Measurements from ENCODE around the gene ZRSR2.
"Not testable (repeated sequence)": the region's sequence is repeated elsewhere in the genome, so short reads cannot be mapped to it uniquely, and the experiment has no call there.

ZRSR2 gene

DNA sequence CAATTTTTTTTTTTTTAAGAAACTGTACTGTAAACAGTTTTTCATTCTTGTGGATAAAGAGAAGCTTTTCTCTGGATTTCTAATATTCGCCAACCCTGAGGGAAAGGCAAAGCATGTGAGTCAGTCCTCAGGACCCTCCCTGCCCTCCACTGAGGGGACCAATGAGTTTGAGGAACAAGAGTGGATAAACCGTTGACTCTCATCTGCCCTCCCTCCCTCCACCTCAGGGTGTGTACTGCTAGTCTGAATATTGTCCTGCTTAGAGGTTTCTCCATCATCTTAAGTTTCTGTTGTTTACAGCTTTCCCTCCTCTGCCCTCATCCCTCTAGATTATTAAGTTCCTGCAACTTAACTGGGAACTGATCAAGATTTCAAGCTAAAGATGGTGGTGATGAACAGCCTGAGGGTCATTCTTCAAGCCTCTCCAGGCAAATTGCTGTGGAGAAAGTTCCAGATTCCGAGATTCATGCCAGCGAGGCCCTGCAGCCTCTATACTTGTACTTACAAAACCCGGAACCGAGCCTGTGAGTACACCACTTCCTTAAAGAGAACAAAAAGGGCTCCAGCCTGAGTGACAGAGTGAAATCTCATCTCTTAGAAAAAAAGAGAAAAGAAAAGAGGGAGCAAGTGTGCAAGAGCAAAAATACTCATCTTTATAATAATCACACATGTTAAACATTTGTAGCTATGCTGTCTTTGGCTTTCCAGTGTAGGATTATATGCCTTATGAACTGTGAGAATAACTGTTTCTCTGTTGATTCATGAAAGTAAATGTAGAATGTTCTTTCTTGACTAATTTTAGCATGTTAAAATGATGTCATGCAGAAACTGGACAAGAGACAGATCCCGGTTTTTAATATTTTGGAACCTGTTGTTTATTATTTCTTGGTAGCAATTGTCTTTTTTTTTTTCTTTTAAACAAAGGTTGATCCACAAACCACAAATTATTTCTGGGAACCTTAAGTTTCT lies 40.4 kb upstream of the ZRSR2 start:
- TF ChIP-seq, protein P1, sequence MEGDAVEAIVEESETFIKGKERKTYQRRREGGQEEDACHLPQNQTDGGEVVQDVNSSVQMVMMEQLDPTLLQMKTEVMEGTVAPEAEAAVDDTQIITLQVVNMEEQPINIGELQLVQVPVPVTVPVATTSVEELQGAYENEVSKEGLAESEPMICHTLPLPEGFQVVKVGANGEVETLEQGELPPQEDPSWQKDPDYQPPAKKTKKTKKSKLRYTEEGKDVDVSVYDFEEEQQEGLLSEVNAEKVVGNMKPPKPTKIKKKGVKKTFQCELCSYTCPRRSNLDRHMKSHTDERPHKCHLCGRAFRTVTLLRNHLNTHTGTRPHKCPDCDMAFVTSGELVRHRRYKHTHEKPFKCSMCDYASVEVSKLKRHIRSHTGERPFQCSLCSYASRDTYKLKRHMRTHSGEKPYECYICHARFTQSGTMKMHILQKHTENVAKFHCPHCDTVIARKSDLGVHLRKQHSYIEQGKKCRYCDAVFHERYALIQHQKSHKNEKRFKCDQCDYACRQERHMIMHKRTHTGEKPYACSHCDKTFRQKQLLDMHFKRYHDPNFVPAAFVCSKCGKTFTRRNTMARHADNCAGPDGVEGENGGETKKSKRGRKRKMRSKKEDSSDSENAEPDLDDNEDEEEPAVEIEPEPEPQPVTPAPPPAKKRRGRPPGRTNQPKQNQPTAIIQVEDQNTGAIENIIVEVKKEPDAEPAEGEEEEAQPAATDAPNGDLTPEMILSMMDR (conservative IDR thresholded peaks at IDR 0.05; ENCODE audit: low read depth, low read length), result no peak
- no peak for DNase-seq (ENCODE audit: low read depth)
- no peak overlapping the region for H3K4me3 ChIP-seq (ENCODE audit: low read length)

DNA sequence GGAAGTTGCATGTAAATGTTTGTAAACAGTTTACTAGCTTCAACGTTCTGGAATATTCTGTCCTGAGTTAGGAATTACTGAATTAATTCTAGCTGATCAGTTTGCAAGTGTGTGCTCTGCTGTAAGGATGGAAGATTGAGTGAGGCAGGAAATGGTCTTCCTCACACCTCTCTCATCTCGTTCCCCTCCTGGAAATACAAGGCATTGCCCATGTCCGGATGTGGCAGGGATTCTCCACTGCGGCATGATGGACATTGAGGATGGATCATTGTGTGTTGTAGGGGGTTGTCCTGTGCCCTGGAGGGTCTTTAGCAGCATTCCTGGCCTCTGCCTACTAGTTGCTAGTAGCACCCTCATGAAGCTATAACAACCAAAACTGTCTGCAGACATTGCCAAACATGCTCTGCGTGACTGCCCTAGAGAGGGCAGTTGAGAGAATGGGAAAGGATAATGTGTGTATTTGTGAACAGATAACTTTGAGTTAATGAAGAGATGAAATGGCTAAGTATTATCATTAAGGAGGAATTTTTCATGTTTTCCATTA lies 39.6 kb upstream of the ZRSR2 start:
- TF ChIP-seq, protein P1 (conservative IDR thresholded peaks at IDR 0.05; ENCODE audit: low read depth, low read length), result no peak
- no peak for DNase-seq (ENCODE audit: low read depth)
- H3K4me3 ChIP-seq (ENCODE audit: low read length), result no peak overlapping the region

DNA sequence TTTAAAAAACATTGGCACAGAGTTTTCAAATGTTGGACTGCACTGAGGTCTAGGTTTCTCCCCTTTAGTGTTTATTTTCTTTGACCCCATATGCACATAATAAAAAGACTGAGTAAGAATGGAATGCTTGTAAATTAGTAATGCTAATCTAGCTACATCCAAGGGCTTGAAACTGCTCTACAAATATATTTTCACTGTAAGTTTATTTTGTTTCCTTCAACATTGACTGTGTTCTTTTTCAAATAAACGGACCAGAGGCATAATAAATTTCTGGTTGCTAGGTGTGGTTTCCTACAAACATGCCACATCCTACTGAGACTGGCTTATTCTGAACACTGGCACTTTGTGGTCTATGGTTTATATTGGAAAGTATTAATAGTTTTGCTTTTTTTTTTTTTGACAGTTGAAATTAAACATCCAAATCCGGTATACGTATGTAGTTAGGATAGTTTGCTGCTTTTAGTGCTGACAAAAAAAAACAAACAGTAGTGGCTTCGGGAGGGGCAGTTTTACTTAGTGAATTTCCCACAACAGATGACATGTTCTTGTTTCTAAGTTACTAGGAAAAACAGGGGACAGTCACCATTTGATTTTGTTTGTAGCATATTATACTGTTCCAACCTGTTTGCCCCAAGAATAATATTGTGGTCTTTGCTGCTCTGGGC lies 39.0 kb upstream of the ZRSR2 start:
- H3K4me3 ChIP-seq (ENCODE audit: low read length), result no peak overlapping the region
- no peak for DNase-seq (ENCODE audit: low read depth)

DNA sequence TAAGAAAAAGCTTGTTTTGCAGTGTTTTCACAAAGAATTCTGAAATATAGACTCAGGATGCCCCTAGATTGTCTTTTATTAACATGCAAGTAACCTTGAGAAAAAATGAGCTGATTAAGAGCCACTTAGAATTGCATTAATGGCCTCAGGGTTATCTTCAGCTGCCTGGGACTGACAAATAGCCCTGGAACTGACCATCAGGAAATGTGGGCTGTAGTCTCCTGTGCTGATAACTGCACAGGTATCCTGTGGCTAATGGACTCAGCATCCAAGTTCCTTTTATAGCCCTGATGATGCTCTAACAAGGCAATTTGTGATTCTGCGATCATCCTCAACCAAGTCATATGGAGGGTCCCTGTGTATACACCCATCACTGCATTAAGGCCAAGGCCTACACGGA lies 35.2 kb upstream of the ZRSR2 start:
- no peak overlapping the region for H3K4me3 ChIP-seq (ENCODE audit: low read length)
- TF ChIP-seq, protein P1 (conservative IDR thresholded peaks at IDR 0.05; ENCODE audit: low read depth, low read length), result no peak
- no peak for DNase-seq (ENCODE audit: low read depth)

More for the DNA sequence above, 39.0 kb upstream of the ZRSR2 start:
- TF ChIP-seq, protein P1 (conservative IDR thresholded peaks at IDR 0.05; ENCODE audit: low read depth, low read length), result no peak

DNA sequence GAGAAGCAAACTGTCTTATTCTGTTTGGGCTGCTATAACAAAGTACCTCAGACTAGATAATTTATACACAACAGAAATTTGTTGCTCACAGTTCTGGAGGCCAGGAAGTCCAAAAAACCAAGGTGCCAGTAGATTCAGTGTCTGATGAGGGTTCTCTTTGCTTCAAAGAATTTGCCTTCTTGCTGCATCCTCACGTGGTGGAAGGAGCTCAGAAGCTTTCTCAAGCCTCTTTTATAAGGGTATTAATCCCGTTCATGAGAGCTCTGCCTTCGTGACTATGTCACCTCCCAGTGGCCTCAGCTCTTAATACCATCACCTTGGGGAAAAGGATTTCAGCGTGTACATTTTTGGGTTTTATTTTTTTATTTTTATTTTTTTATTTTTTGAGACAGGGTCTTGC lies 32.1 kb upstream of the ZRSR2 start:
- no peak for DNase-seq (ENCODE audit: low read depth)
- H3K4me3 ChIP-seq (ENCODE audit: low read length), result no peak overlapping the region
- TF ChIP-seq, protein P1 (conservative IDR thresholded peaks at IDR 0.05; ENCODE audit: low read depth, low read length), result no peak

DNA sequence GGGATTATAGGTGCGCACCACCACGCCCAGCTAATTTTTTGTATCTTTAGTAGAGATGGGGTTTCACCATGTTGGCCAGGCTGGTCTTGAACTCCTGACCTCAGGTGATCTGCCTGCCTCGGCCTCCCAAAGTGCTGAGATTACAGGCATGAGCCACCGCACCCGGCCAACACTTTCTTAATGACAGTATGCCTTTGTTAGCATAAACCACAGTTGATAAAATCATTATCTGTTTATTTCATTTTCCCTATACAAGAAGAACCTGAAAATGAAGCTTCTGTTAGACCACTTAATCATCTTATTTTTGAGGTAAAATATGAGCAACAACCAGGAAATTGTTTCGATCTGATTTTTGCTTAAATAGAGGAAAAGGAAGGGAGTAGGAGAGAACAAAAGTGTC lies 30.4 kb upstream of the ZRSR2 start:
- DNase-seq (ENCODE audit: low read depth); H3K4me3 ChIP-seq (ENCODE audit: low read length): not testable (repeated sequence)

DNA sequence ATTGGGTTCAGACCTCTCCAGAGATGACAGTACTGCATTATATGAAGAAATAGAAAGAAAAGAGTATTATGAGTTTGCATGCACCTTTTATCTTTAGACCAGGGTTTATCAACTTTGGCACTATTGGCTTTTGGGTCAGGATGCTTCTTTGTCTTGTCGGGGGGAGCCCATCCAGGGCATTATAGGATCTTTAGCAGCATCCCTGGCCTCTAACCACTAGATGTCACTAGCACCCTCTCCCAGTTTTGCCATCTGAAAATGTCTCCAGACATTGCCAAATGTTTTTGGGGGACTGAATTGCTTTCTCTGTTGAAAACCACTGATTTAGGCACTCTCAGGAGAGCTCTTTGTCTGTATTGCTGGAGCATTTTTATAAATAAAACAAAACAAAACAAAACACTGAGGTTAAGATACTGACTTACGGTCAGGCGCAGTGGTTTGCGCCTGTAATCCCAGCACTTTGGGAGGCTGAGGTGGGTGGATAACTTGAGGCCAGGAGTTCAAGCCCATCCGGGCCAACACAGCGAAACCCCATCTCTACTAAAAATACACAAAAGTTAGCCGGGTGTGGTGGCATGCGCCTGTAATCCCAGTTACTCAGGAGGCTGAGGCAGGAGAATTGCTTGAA lies 28.6 kb upstream of the ZRSR2 start:
- H3K4me3 ChIP-seq (ENCODE audit: low read length), result no peak overlapping the region
- TF ChIP-seq, protein P1 (conservative IDR thresholded peaks at IDR 0.05; ENCODE audit: low read depth, low read length), result peak; percentile 91
- no peak for DNase-seq (ENCODE audit: low read depth)

Data from retinal pigment epithelial cell (primary cell).